GM12801 (cell line): Measurements from ENCODE around the gene HIPK2.

ENCODE experiments used
- CTCF ChIP-seq: IDR thresholded peaks from one replicate; pipeline ENCODE4 v1.5.1; 2011; ENCODE audit warnings: control low read depth; ENCODE audit not compliant: insufficient read length; ENCODE audit errors: extremely low read depth

HIPK2 gene

GRCh38 chr7:139739863-139740597, 37.8 kb downstream of the HIPK2 start:
- TF ChIP-seq CTCF, result no peak

DNA sequence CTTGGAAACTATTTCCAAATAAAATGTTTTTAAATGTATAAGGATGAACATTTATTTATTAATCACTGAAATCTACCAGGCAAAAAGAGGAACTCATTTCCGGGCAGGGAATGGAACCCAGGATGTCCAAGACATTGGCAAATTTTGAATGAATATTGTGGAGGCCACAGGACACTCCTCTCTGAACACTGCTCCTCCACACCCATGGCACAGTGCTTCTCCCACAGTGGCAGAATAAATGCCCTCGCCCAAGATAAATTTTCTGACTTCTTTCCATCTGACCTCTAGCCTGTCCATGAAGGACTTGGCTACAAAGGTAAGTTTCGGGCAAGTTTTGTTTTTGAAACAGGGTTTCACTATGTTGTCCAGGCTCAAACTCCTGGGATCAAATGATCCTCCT, 39.0 kb downstream of the HIPK2 start:
- TF ChIP-seq CTCF, result no peak

DNA sequence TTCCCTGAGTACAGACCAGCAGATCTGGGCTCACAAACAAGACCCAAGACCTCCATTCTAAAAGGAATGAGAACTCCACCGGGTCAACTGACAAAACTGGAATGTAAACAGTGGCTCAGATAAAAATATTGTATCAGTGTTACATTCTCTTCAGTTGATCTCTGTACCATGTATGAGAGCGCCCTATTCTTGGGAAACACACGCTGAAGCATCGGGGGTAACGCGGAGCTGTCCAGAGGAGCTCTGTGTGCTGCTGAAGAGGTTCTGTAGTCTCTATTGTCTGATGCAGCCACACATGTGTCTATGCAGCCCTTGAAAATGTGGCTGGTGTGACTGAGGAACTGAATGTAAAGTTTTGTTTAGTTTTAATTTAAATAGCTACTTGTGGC, 39.7 kb downstream of the HIPK2 start:
- no peak for TF ChIP-seq CTCF

DNA sequence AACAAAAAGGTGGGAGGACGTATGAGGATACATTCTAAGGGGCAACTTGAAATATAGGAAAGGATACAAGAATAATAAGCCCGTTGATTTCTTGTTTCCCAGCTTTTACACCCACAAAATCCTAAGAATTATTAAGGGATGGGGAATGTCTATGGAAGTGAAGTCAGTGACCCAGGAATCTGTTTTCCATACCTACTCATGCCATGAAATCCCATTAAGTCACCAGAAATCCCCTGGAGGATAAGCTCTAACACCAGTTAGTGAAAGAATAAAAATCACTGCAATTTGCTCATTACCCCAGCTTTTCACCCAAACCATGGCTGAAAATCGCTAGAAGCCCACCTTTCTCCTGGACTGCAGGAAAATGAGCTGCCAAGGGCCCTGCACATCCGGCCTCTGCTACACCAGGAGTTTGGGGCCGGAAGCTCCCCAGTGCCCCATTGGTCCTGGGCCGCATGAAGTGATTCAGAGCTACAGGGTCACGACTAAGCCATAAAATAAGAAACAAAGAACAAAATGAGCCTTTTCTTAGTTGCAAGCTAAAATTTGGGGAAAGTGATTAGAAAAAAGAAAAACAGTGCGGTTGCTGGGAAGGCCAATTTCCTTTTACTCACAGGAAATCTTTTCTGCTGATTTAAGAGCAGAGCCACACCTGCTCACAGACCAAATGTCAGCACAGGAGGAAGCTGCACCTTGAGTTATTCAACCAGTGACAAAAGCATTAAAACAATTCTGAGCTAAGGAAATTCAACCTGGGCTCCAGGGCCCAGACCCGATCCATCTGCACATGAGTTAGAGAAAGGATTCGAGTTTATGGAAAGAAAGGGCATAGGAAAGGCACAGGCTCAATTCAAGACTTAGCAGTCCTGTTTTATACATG, 40.3 kb downstream of the HIPK2 start:
- no peak for TF ChIP-seq CTCF

DNA sequence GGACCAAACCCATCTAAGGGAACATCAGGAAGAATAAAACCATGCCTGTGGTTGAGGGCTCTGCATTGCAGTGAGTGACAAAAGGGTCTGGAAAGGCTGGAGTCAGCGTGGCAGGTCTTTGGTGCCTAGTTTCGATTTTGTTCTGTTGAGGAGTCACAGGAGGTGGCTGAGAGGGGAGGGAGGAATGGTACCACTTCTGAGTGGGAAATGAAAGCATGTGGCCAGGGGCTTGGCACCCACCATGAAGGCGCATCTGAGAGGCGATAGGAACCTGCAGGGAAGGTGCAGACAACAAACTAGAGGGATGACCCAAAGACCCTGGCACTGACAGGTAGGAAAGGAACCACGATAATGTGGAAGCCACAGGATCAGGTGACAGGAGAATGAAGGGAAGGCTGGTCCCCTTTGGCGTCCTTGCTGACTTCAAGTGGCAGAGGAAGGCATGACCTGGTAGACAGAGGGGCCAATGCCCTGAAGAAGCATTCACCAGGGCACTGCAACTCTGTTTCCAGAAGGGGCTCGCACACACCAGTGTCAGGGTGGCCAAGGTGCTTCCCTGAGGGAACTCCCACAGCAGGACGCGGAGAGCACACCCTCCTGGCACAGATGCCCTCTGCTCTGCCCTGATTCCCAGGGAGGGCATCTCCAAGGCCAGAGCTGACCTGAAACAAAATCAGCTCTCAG, 41.7 kb downstream of the HIPK2 start:
- no peak for TF ChIP-seq CTCF

GRCh38 chr7:139735466-139735865, 42.3 kb downstream of the HIPK2 start:
- no peak for TF ChIP-seq CTCF

GRCh38 chr7:139734395-139734794, 43.4 kb downstream of the HIPK2 start:
- no peak for TF ChIP-seq CTCF
